HG02943 (cell line): ENCODE measurements around the gene AQP10.
"Not testable (repeated sequence)": the region's sequence is repeated elsewhere in the genome, so short reads cannot be mapped to it uniquely, and the experiment has no call there.

Source experiments
- ATAC-seq: cut with Tn5 transposase; IDR thresholded peaks from one replicate; pipeline ENCODE4 v1.9.1; 2021; ENCODE audit warnings: mild to moderate bottlenecking, low read depth, moderate library complexity; ENCODE audit not compliant: unreplicated experiment

The AQP10 gene

DNA sequence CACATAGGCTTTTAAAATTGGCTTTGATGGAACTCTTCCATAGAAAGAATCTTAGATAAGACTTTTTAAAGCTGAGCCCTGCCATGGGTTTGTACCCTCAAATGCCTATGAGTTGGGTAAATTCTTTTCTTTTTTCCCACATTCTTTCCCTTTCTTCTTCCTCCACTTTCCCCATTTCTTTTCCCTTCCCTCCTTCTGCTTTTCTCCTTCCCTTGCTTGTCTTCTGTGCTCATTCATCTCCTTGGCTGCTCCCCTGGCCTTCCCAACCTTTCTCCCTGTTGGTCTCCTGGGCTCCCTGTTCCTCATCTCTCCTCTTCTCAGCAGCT lies 679 bp downstream of the AQP10 start:
- ATAC-seq, result not testable (repeated sequence)

DNA sequence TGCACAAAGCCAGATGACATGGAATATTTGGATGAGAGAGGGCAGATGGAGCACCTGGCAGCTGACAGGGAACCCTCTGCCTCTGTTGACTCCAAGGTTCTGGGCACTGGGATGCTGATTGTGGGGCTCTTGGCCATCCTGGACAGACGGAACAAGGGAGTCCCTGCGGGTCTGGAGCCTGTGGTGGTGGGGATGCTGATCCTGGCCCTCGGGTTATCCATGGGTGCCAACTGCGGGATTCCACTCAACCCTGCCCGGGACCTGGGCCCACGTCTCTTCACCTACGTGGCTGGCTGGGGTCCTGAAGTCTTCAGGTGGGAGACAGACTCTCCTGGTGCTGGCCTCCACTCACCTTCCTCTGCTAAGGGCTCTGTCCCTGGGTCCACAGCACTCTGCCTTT lies 2.6 kb downstream of the AQP10 start:
- ATAC-seq, result no peak

- ATAC-seq, result no peak
Observed at GRCh38 chr1:154324241-154324640, 3.3 kb downstream of the AQP10 start.

DNA sequence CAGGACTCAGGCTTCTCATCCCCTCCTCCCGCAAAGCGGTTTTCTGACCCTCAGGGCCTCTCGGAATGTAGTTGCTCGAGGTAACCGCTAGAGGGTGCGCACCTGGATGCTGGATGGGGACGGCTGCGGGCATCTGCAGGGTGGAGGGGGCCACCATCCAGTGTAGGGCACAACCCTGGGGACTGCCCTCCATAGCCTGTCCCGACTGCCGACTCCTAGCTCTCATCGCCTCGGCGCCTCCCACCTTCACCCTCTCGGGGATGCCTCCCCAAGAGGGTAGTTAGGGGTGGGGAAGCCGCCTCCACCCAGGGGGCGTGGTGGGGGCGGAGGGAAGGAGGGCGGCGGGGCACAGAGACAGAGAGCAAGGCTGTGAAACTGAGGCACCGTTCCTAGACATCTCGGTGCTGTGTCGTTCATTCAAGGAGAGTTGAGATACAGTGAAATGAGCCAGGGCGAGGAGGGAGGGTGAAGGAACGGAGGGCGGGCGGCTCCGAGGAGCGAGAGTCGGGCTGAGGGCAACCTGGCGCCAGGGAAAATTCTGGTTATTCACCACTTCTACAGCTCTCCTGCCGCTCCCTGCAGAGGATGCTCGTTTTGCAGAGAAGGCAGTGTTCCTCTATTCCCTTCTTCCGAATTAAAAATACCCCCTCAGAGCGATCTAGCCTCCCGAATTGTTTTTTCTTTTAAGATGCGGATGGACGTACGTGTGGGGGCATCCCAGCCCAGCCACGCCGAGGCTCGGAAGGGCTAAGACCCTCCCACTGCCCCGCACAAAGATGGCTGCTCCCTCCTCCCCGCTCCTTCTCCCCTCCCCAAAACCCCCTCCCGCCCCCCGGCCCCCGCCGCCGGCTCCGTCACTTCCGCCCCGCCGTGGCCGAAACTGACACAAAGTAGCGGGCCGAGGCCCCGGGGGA lies 4.0 kb downstream of the AQP10 start, which contains the start of gene ATP8B2:
ATP8B2 (plus strand) TSS at position 857 of the 914 bp plus-strand sequence. CDS start 2,617 bp downstream, outside the sequence.
- no peak for ATAC-seq

GRCh38 chr1:154325583-154326545 lies 5.0 kb downstream of the AQP10 start:
- ATAC-seq, result no peak

GRCh38 chr1:154326546-154327465 lies 5.9 kb downstream of the AQP10 start:
- ATAC-seq, result no peak

- ATAC-seq, result no peak
Observed at GRCh38 chr1:154327466-154328317, 6.8 kb downstream of the AQP10 start.

DNA sequence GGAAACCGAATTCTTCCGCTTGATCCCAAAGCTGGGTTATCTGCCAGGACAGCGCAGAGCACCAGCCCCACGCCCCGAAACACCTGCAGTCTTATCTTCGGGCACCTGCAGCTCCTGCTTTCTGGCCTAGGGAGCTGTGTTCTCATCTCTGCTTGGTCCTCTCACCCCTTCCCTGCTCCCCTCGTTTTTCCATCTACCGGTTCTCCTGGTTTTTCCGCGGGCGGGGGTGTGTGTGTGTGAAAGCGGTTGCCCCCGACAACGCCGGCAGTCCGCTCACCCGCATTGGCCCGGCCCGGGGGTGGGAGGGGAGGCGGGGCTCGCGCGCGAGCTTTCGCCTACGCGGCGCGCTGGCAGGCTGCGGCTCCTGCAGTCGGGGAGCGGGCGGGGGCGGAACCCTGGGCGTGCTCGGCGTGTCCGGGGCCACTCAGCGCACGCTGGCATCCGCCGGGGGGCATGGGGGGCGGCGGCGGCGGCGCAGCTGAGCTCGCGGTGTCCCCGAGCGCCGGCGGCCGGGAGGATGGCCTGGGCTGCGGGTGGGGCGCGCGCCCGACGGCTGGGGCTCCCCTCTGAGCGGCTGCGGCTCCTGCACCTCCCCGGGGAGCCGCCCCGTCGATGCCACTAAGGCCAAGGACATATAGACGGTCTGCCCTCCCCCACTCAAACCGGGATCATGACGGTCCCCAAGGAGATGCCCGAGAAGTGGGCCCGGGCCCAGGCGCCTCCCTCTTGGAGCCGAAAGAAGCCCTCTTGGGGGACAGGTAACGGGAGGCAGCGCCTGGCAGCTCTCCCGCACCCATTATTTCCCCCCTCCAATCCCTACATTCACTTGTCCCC lies 7.6 kb downstream of the AQP10 start:
- no peak for ATAC-seq

DNA sequence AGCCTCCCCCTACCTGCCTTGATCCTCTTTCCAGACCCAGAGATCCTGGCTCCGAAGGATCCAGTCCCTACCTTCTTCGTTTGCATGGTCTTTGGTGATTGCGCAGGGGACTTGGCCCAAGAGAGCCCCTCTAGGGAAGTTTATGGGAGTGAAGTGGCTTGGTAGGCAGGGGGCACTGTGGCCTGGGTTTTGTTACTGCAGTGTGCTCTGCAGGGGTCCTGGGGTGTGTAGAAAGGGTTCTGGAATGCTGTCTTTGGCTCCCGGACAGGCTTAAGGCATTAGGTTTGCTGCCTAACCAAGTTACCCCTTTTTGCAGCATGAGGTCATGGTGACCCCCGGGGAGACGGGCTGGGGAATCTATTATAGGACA lies 8.2 kb downstream of the AQP10 start:
- no peak for ATAC-seq

DNA sequence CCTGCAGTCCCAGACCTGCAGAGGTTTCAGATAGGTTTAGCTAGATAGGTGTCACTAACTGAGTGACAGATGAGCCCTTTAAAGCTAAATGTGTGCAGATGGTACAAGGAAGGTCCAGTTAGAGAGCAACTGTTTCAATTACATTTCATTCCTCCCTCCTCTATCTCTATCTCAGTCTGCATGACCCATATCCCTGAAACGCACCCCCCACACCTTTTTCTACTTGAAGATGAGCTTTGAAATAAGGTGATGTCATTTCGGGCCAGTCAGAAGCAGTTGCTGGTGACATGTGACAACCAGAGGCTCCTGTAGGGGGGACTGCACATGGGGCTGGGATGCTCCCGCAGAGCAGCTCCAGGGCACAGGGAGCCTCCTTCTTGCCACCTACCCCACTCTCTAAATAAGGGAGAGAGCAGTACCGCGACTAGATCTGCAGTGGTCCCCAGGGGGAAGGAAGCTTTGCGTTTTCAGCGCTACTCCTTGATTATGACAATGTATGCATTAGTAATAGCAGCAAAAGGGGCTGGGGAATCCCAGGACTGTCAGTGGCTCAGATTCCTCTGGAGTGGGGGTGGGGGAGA lies 8.7 kb downstream of the AQP10 start:
- no peak for ATAC-seq

- no peak for ATAC-seq
Observed at GRCh38 chr1:154330669-154331068, 9.8 kb downstream of the AQP10 start.

DNA sequence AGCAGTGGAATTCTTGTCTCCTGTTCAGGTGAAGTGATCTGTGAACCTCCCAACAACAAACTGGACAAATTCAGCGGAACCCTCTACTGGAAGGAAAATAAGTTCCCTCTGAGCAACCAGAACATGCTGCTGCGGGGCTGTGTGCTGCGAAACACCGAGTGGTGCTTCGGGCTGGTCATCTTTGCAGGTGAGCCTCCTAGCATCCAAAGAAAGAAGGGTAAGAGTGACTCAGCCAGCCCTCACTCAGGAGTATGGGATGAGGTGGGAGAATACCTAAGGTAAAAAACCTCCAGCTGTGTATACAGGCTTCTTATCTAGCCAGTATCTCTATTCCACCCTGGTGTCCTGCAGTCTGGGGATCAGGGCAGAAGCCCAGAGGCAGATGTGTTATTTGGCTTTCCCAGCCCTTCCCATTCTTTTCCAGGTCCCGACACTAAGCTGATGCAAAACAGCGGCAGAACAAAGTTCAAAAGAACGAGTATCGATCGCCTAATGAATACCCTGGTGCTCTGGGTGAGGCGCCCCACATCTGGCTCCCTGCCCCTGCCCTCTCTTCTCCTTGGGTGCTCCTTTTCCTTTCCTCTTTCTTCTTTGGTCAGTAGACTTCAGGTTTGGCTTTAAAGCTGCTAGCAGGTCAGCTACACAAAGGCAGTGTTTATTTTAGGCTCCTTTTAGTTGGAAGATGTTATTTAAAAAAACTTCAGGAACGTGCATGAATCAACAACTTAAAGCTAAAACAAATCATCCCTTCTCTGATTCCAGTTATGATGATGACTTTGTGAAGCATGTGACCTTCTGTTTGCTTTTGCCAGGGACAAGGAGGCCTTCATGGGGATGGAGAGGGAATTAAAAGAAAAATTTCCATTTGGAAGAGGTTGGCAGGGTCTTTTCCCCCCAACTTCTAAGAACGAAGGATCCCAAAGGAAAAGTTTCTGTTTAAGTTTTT lies 13.5 kb downstream of the AQP10 start:
- ATAC-seq, result no peak

DNA sequence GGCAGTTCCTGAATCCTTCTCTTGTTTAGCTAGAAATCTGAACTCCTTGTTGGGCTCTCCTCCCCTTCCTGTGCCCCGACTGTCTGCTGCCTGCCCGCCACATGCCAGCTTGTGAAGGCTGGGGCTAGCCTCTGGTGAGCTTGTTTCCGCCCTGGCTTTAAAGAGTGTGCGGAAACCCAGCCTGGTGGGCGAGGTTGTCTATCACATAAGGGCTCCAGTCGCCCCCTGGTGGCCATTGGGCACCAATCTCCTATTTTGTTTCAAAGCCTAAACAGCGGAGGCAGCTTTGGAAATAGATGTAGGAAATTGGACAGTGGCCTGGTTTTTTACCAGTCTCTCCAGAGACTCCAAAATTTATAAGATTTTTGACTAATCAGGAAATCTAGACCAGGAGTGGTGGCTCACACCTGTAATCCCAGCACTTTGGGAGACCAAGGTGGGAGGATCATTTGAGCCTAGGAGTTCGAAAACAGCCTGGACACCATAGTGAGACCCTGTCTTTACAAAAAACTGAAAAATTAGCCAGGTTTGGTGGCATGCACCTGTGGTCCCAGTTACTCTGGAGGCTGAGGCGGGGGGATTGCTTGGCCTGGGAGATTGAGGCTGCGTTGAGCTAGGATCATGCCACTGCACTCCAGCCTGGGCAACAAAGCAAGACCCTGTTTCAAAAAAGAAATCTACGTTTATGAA lies 14.3 kb downstream of the AQP10 start:
- no peak for ATAC-seq

DNA sequence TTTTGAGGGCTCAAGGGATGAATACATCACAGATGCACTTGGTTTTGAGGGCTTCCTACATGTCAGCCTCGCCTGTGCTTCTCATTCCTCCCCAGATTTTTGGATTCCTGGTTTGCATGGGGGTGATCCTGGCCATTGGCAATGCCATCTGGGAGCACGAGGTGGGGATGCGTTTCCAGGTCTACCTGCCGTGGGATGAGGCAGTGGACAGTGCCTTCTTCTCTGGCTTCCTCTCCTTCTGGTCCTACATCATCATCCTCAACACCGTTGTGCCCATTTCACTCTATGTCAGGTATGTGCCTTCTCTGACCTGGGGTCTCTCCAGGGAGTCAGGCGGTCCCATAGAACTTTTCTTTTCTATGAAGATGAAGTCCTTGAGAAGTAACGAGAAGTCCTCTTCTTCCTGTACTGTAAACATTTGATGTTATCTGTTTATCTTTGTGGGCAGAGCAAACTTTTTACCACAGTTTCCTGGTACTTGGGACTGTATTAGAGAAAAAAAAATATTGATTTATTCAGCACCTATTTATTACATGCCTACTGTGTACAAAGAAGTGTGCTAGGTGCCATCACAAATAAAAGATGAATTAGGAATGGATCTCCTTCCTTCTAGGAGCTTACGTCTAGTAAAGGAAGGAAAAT lies 16.5 kb downstream of the AQP10 start:
- no peak for ATAC-seq

DNA sequence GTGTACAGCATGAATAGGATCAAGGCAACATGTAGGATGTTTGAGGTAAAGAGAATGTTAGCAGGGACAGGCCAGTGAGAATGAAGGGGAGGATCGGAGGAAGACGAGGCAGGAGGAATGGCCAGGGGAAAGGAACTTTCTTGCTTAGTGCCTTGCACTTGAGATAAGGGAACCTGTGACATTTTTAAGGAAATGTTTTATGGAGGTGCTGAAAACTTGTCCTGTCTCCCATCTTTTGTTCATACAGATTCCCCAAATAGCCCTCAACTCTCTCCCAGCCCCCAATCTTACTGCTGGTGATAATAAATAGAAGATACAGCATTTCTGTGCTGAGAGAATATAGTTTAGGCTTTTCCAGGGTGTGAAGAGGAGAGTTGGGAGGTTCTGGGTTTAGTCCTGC lies 18.0 kb downstream of the AQP10 start:
- no peak for ATAC-seq

- not testable (repeated sequence) for ATAC-seq
Observed at GRCh38 chr1:154341366-154341765, 20.5 kb downstream of the AQP10 start.
